Spleen (tissue), 11 donors: ENCODE results near the gene KIF3C. TPM values are rescaled to one million over a fixed set of nuclear protein-coding genes. Genes with fewer than 3 reads are reported as not detected.

Experiments
- DNase-seq: peaks from one replicate; pipeline ENCODE4 v3.0.0-alpha.2; 2020
- H3K27ac ChIP-seq, 8 donors: fragments of 200-600 bp; sonication (generic) in 7 of 8; 1 replicate in 4 of 8; 2 replicates in 4 of 8; pipeline versions ENCODE4 v1.5.0 to v1.8.0; 2016 to 2021; ENCODE audit warnings: inconsistent platforms in 4 of 8, mild to moderate bottlenecking in 4 of 8, moderate library complexity in 1 of 8
- H3K27me3 ChIP-seq, 7 donors: fragments of 200-600 bp; sonication (generic) in 6 of 7; replicated peaks in 1 of 7; 1 replicate in 4 of 7; 2 replicates in 3 of 7; pipeline versions ENCODE4 v1.5.0 to v1.8.0; 2016 to 2021; ENCODE audit warnings: inconsistent platforms in 3 of 7, mild to moderate bottlenecking in 1 of 7
- H3K36me3 ChIP-seq, 6 donors: fragments of 200-600 bp; sonication (generic) in 5 of 6; 1 replicate in 4 of 6; 2 replicates in 2 of 6; pipeline versions ENCODE4 v1.5.0 to v1.8.0; 2016 to 2021; ENCODE audit warnings: inconsistent platforms in 2 of 6
- H3K4me1 ChIP-seq, 6 donors: fragments of 200-600 bp; sonication (generic) in 5 of 6; 1 replicate in 3 of 6; 2 replicates in 3 of 6; pipeline versions ENCODE4 v1.5.0 to v1.8.0; 2016 to 2021; ENCODE audit warnings: inconsistent platforms in 3 of 6
- H3K4me3 ChIP-seq, 8 donors: fragments of 200-600 bp; sonication (generic) in 7 of 8; 1 replicate in 4 of 8; 2 replicates in 4 of 8; pipeline versions ENCODE4 v1.5.0 to v1.8.0; 2016 to 2021; ENCODE audit warnings: inconsistent platforms in 4 of 8, mild to moderate bottlenecking in 4 of 8, moderate library complexity in 2 of 8
- H3K9me3 ChIP-seq, 8 donors: fragments of 200-600 bp; sonication (generic) in 7 of 8; 1 replicate in 4 of 8; 2 replicates in 4 of 8; pipeline versions ENCODE4 v1.5.0 to v1.8.0; 2016 to 2021; ENCODE audit warnings: inconsistent platforms in 4 of 8
- CTCF ChIP-seq, 11 experiments: fragments of 200-600 bp in 7 of 11; fragments of 450-650 bp in 4 of 11; sonication (generic) in 4 of 11; IDR thresholded peaks in 8 of 11; conservative IDR thresholded peaks in 3 of 11; 1 replicate in 7 of 11; 2 replicates in 4 of 11; pipeline versions ENCODE4 v1.4.0 to v1.8.0; 2016 to 2021; ENCODE audit warnings: antibody characterized with exemption in 11 of 11, inconsistent platforms in 4 of 11, mild to moderate bottlenecking in 1 of 11
- POLR2A ChIP-seq, 3 donors: fragments of 450-650 bp; IDR thresholded peaks; one replicate each; pipeline ENCODE4 v1.5.1; 2017; ENCODE audit warnings: antibody characterized with exemption in 3 of 3, mild to moderate bottlenecking in 1 of 3
- POLR2AphosphoS5 ChIP-seq, 3 donors: sonication (generic); formaldehyde crosslinking; IDR thresholded peaks; one replicate each; pipeline ENCODE4 v1.5.1; 2017; ENCODE audit warnings: antibody characterized with exemption in 3 of 3
- WGBS, 5 donors: extraction: QIAGEN DNeasy Blood & Tissue Kit in 3 of 5; methylation state at CpG; one replicate each; pipeline versions ENCODE4 v1.1.5 to v1.1.7; 2013 to 2018; 5-methylcytosine and 5-hydroxymethylcytosine counted together
- intact Hi-C: fragments of 100-400 bp; cut with DNase I; formaldehyde crosslinking; loops from one replicate; pipeline ENCODE4 v1.15.0; 2023; ENCODE audit warnings: low total_unique reads
- polyA plus RNA-seq, 3 donors: library from polyadenylated mRNA; stranded (reverse); fragments of 200-250 nt; gene quantifications; one replicate each; pipeline ENCODE4 v1.2.1, GENCODE V29; 2013
- total RNA-seq, 7 donors: library from RNA; depleted of rRNA in 3 of 7; stranded (reverse); fragments of >200 nt in 3 of 7; fragmentation: NEBNext Ultra II Directional in 4 of 7; extraction: Animal tissue kit (Norgen Biotek cat#: 25700) in 4 of 7; gene quantifications; one replicate each; pipeline versions ENCODE4 v1.1.0 to v1.2.1, GENCODE V29; 2016 to 2021
- donor health status: healthy with polysubstance abuse.
- donor health status: DM: no; HTN: no; CAD: no; lungs with moderate emphysema.
- donor health status: DM: no; HTN: no; CAD: no.
- donor health status: Bipolar disorder and iron deficiency.
- donor health status: healthy.
- donor health status: DM: no; HTN: no; CAD: no.
- donor health status: DM: yes; HTN: yes; CAD: no.

The KIF3C gene
- total and polyA plus RNA-seq, 10 donors = 0.33 to 6.5 (median 3.8) TPM

- Histone ChIP-seq H3K36me3 (no peaks in the 10 kb centered on the region), H3K27me3 (no peaks in the 10 kb centered on the region), H3K27ac (no peak overlapping the region), H3K4me3 (no peak overlapping the region), H3K4me1 (peaks cover 0 to 4% (median 0%) of the 10 kb centered on the region in 6 donors), H3K9me3 (no peaks in the 10 kb centered on the region)
- intact Hi-C loops = no loop called here
- no peak for TF ChIP-seq POLR2A (IDR thresholded peaks at IDR 0.05)
- TF ChIP-seq POLR2AphosphoS5 (IDR thresholded peaks at IDR 0.05) = no peak
- TF ChIP-seq CTCF (IDR thresholded peaks at IDR 0.05 in 8 of 11, conservative IDR thresholded peaks at IDR 0.05 in 3 of 11) = no peak
- WGBS, 5 donors = 73 to 84% (median 81%) methylated on average over 8 of the region's 8 CpGs
- no peak for DNase-seq
These were observed 88.0 kb downstream of the KIF3C start for GRCh38 chr2:25894135-25894830.

- TF ChIP-seq POLR2AphosphoS5 (IDR thresholded peaks at IDR 0.05) = no peak
- no peak for TF ChIP-seq POLR2A (IDR thresholded peaks at IDR 0.05)
- TF ChIP-seq CTCF (IDR thresholded peaks at IDR 0.05 in 8 of 11, conservative IDR thresholded peaks at IDR 0.05 in 3 of 11) = no peak
These were observed 90.6 kb downstream of the KIF3C start for GRCh38 chr2:25891672-25892071.

DNA sequence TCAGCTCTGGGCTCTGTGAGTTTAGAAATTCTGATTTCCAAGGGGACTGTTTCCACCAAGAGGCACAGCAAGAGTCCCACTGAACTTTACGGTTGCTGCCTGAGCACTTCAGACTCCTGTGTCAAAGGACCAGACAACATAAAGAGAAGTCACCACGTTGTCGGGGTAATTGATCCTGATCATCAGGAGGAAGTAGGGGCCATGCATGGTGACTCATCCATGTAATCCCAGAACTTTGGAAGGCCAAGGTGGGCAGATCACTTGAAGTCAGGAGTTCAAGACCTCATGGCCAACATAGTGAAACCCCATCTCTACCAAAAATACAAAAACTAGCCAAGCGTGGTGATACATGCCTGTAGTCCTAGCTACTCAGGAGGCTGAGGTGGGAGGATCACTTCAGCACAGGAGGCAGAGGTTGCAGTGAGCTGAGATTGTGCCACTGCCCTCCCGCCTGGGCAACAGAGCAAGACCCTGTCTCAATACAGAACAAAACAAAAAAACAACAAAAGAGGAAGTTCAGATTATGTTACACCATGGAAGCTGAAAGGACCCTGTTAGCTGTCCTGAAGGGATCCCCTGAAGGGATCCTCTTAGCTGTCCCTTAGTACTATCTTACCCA is 94.6 kb downstream of the KIF3C start:
- intact Hi-C loops = no loop called here
- H3K36me3 ChIP-seq = no peaks in the 10 kb centered on the region
- no peaks in the 10 kb centered on the region for H3K4me1 ChIP-seq
- H3K4me3 ChIP-seq = no peak overlapping the region
- 87 to 95% (median 92%) methylated on average over 5 of the region's 5 CpGs for WGBS, 5 donors
- no peaks in the 10 kb centered on the region for H3K9me3 ChIP-seq
- no peak for TF ChIP-seq POLR2AphosphoS5 (IDR thresholded peaks at IDR 0.05)
- TF ChIP-seq CTCF (IDR thresholded peaks at IDR 0.05 in 8 of 11, conservative IDR thresholded peaks at IDR 0.05 in 3 of 11) = no peak
- TF ChIP-seq POLR2A (IDR thresholded peaks at IDR 0.05) = no peak
- H3K27ac ChIP-seq = no peak overlapping the region
- DNase-seq = no peak
- H3K27me3 ChIP-seq = peaks cover 0 to 17% (median 0%) of the 10 kb centered on the region in 7 donors

More at GRCh38 chr2:25891672-25892071, 90.6 kb downstream of the KIF3C start:
- Histone ChIP-seq H3K27ac (no peak overlapping the region), H3K4me3 (no peak overlapping the region), H3K4me1 (no peaks in the 10 kb centered on the region), H3K27me3 (no peaks in the 10 kb centered on the region), H3K36me3 (no peaks in the 10 kb centered on the region), H3K9me3 (no peaks in the 10 kb centered on the region)
- no peak for DNase-seq
- intact Hi-C loops = no loop called here
- 79 to 93% (median 89%) methylated on average over 5 of the region's 5 CpGs for WGBS, 5 donors

- TF ChIP-seq POLR2A (IDR thresholded peaks at IDR 0.05) (no peak), CTCF (IDR thresholded peaks at IDR 0.05 in 8 of 11, conservative IDR thresholded peaks at IDR 0.05 in 3 of 11) (no peak), POLR2AphosphoS5 (IDR thresholded peaks at IDR 0.05) (no peak)
- H3K27ac ChIP-seq = no peak overlapping the region
- H3K4me3 ChIP-seq = no peak overlapping the region
- H3K27me3 ChIP-seq = peaks cover 0 to 24% (median 0%) of the 10 kb centered on the region in 7 donors
- intact Hi-C loops = no loop called here
- no peak for DNase-seq
- H3K36me3 ChIP-seq = no peaks in the 10 kb centered on the region
- no peaks in the 10 kb centered on the region for H3K4me1 ChIP-seq
- WGBS, 5 donors = 88 to 98% (median 94%) methylated on average over 2 of the region's 2 CpGs
- no peaks in the 10 kb centered on the region for H3K9me3 ChIP-seq
These were observed 96.4 kb downstream of the KIF3C start for GRCh38 chr2:25885933-25886332.
